Measurements from ENCODE around the gene LZTR1.
A peak's percentile ranks its signal among the peaks of the same experiment; 100 is the strongest.
"Not testable (repeated sequence)": the region's sequence is repeated elsewhere in the genome, so short reads cannot be mapped to it uniquely, and the experiment has no call there.

LZTR1 gene

DNA sequence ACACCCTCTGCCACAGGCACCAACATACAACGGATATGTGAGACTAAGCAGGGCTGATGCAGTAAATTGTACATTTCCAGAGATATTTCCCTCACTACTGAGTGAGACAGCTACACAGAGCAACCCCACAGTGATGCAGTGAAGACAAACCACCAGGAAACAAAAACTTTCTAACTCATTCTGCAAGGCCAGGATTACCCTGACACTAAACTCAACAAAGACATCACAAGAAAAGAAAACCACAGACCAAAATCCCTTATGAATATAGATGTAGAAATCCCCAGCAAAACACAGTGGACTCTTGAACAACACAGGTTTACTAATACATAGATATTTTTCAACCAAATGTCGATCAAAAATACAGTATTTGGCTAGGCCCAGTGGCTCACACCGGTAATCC is 51.8 kb downstream of the LZTR1 start:
- no peak for DNase-seq (ENCODE audit: low read depth, low spot score)

DNA sequence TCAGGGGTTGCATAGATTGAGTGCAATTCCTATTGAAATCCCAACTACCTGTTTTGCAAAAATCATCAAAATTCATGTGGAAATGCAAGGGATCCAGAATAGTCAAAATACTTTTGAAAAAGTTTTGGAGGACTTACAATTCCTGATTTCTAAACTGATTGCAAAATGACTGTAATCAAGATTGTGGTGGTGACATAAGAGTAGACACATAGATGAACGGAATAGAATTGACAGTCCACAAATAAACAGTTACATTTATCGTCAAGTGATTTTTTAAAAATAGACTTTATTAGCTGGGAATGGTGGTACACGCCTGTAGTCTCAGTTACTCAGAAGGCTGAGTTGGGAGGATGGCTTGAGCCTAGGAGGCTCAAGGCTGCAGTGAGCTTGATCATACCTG is 52.9 kb downstream of the LZTR1 start:
- no peak for DNase-seq (ENCODE audit: low read depth, low spot score)

- DNase-seq (ENCODE audit: low read depth, low spot score), result no peak
Measured at GRCh38 chr22:21038405-21038804, 56.3 kb downstream of the LZTR1 start.

DNA sequence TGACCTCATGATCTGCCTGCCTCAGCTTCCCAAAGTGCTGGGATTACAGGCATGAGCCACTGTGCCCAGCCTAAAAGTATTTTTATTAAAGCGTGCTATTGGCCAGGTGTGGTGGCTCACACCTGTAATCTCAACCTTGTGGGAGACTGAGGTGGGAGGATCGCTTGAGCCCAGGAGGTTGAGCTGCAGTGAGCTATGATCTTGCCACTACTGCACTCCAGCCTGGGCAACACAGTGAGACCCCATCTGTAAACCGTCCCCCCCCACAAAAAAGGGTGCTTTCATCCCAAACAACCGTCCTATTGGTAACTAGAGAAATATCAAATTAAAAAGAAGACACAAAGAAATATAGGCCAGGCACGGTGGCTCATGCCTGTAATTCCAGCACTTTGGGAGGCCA is 57.1 kb downstream of the LZTR1 start:
- DNase-seq (ENCODE audit: low read depth, low spot score), result not testable (repeated sequence)

GRCh38 chr22:21041937-21042336 is 59.8 kb downstream of the LZTR1 start:
- DNase-seq (ENCODE audit: low read depth, low spot score), result no peak

GRCh38 chr22:21042978-21043859 is 61.1 kb downstream of the LZTR1 start:
- no peak for DNase-seq (ENCODE audit: low read depth, low spot score)

DNA sequence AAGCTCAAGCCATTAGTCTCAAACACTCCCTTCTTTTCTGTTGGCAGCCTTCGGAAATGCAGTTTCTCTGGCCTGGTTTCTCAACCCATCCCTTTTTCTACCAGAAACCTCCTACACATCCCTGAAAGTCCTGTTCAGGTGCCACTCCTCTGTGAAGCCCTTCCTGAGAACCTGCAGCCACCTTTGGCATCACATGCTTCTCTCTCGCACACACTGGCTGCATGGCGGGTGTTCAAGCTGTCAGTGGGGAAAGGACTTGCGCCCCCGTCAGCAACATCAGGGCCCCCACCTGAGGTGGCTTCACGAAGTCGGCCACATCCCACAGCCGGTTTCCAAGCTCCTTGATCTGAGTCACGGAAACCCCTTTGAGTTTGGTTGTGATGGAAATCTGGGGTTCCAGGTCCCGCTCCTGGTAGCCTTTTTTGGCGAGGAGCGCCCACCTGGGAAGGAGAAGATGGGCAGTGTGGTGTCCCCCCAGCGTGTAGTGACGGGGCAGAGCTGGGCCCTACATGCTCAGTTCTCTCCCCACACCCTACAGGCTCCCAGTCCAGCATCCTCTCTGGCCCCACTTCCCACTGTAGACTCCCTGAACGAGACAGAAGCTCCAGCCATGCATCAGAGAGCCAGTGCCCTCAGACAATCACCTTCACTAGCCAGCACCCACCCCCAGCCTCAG is 61.9 kb downstream of the LZTR1 start:
- DNase-seq (ENCODE audit: low read depth, low spot score), result no peak

DNA sequence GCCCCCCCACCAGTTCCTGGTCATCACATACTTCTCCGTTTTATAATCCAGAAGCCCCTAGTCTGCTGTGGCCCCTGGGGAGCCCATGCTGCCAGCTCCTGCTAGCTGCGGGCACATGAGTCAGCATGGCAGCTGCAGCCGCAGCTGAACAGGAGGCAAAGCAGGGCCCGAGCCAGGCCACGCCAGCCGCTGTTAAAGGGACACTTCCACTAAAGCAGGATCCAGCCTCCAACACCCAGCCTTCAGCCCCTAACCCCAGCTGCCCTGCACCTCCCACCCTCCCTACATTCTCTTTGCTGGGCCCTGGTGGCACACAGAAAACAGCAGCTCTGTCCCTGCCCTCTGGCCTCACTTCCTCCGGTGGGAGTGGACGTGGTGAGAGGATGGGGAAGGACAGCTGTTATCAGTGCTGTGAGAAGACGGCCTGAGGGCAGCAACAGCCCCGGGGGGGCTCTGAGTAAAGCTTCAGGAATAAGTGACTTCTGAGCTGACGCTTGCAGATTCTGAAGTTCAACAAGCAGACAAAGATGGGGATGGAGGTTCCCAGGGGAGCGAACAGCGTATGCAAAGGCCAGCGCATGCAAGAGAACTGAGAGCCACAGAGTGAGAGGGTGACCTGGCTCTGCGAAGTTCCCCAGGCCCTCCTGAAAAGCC is 63.0 kb downstream of the LZTR1 start:
- no peak for DNase-seq (ENCODE audit: low read depth, low spot score)

GRCh38 chr22:21045585-21046294 is 63.6 kb downstream of the LZTR1 start, which contains the start of gene LRRC74B:
LRRC74B (plus strand) TSS chr22:21045946; CDS start chr22:21045987, 41 bp downstream.
- DNase-seq (ENCODE audit: low read depth, low spot score), result peak; percentile 74

- DNase-seq (ENCODE audit: low read depth, low spot score), result no peak
Measured at GRCh38 chr22:21047035-21047661, 65.1 kb downstream of the LZTR1 start.

DNA sequence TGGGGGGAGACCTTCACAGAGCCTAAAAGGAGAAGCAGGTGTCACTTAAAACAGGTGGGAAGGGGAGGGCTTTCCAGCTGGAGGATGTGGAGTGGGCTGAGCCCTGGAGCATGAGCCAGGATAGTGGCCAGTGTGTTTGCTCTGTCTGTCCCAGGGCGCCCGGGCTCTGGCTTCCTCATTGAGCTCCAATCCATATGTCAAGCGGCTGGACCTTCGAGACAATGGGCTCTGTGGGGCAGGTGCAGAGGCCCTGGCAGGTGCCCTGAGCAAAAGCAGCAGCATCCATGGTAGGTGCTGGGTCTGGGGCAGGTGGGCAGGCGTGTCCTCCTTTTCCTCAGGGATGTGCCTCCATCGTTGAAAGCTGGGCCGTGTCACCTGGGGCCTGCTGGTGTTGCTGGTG is 65.6 kb downstream of the LZTR1 start:
- DNase-seq (ENCODE audit: low read depth, low spot score), result no peak

GRCh38 chr22:21048448-21048847 is 66.4 kb downstream of the LZTR1 start:
- DNase-seq (ENCODE audit: low read depth, low spot score), result not testable (repeated sequence)

All from iPS DF 19.7 (cell line).